ENCODE data around the gene SUPT3H. TPM values are rescaled to one million over a fixed set of nuclear protein-coding genes. Genes with fewer than 3 reads are reported as not detected.

Gene SUPT3H
- total RNA-seq, 4 donors from 2014 or later = 6.0 to 9.0 (median 6.2) TPM

- no peak for TF ChIP-seq CTCF (IDR thresholded peaks at IDR 0.05; ENCODE audit: low read depth)
Measured at GRCh38 chr6:45421709-45422502, 44.2 kb upstream of the SUPT3H start.

- TF ChIP-seq CTCF (IDR thresholded peaks at IDR 0.05; ENCODE audit: low read depth) = no peak
Measured at GRCh38 chr6:45420909-45421708, 43.4 kb upstream of the SUPT3H start.

GRCh38 chr6:45420083-45420908 is 42.6 kb upstream of the SUPT3H start:
- TF ChIP-seq CTCF (IDR thresholded peaks at IDR 0.05; ENCODE audit: low read depth) = no peak

GRCh38 chr6:45419571-45420082 is 41.9 kb upstream of the SUPT3H start:
- no peak for TF ChIP-seq CTCF (IDR thresholded peaks at IDR 0.05; ENCODE audit: low read depth)

- TF ChIP-seq CTCF (IDR thresholded peaks at IDR 0.05; ENCODE audit: low read depth) = no peak
Measured at GRCh38 chr6:45417436-45417835, 39.7 kb upstream of the SUPT3H start.

- TF ChIP-seq CTCF (IDR thresholded peaks at IDR 0.05; ENCODE audit: low read depth) = no peak
Measured at GRCh38 chr6:45416700-45417099, 39.0 kb upstream of the SUPT3H start.
